ENCODE data around the gene RSRC1.
"Not testable (repeated sequence)": the region's sequence is repeated elsewhere in the genome, so short reads cannot be mapped to it uniquely, and the experiment has no call there.

RSRC1 gene

GRCh38 chr3:158109804-158110657 is at the start of gene RSRC1:
Gene RSRC1 (plus strand): TSS chr3:158110089. CDS start chr3:158122105, 12,016 bp downstream.
- no peaks in the 10 kb centered on the region for H3K9me3 ChIP-seq (ENCODE audit: control insufficient read depth, insufficient read depth, low read length)
- peak within 1 kb of the TSS; percentile 88 for H3K9ac ChIP-seq (ENCODE audit: low read depth, low read length)
- no peaks in the 10 kb centered on the region for H3K36me3 ChIP-seq (ENCODE audit: control insufficient read depth, insufficient read depth, low read length)
- H3K27me3 ChIP-seq (ENCODE audit: control insufficient read depth, insufficient read depth, low read length): peaks cover 47% of the 10 kb centered on the region
- H3K27ac ChIP-seq (ENCODE audit: low read depth, low read length): peak within 1 kb of the TSS; percentile 94
- H3K4me1 ChIP-seq (ENCODE audit: control insufficient read depth, insufficient read depth, low read length): peaks cover 23% of the 10 kb centered on the region
- peak within 1 kb of the TSS; percentile 97 for H3K4me3 ChIP-seq (ENCODE audit: low read depth, low read length)

GRCh38 chr3:158065574-158065973 is 44.3 kb upstream of the RSRC1 start:
- H3K27ac ChIP-seq (ENCODE audit: low read depth, low read length); H3K4me1 ChIP-seq (ENCODE audit: control insufficient read depth, insufficient read depth, low read length); H3K36me3 ChIP-seq (ENCODE audit: control insufficient read depth, insufficient read depth, low read length); H3K9ac ChIP-seq (ENCODE audit: low read depth, low read length); H3K4me3 ChIP-seq (ENCODE audit: low read depth, low read length); H3K9me3 ChIP-seq (ENCODE audit: control insufficient read depth, insufficient read depth, low read length); H3K27me3 ChIP-seq (ENCODE audit: control insufficient read depth, insufficient read depth, low read length): not testable (repeated sequence)

GRCh38 chr3:158072790-158073189 is 37.1 kb upstream of the RSRC1 start:
- no peak overlapping the region for H3K27ac ChIP-seq (ENCODE audit: low read depth, low read length)
- no peaks in the 10 kb centered on the region for H3K4me1 ChIP-seq (ENCODE audit: control insufficient read depth, insufficient read depth, low read length)
- H3K36me3 ChIP-seq (ENCODE audit: control insufficient read depth, insufficient read depth, low read length): no peaks in the 10 kb centered on the region
- no peaks in the 10 kb centered on the region for H3K9me3 ChIP-seq (ENCODE audit: control insufficient read depth, insufficient read depth, low read length)
- H3K27me3 ChIP-seq (ENCODE audit: control insufficient read depth, insufficient read depth, low read length): no peaks in the 10 kb centered on the region
- H3K4me3 ChIP-seq (ENCODE audit: low read depth, low read length): no peak overlapping the region
- H3K9ac ChIP-seq (ENCODE audit: low read depth, low read length): no peak overlapping the region

GRCh38 chr3:158074591-158074990 is 35.3 kb upstream of the RSRC1 start:
- H3K4me3 ChIP-seq (ENCODE audit: low read depth, low read length): no peak overlapping the region
- H3K4me1 ChIP-seq (ENCODE audit: control insufficient read depth, insufficient read depth, low read length): no peaks in the 10 kb centered on the region
- H3K27ac ChIP-seq (ENCODE audit: low read depth, low read length): no peak overlapping the region
- H3K9me3 ChIP-seq (ENCODE audit: control insufficient read depth, insufficient read depth, low read length): no peaks in the 10 kb centered on the region
- H3K9ac ChIP-seq (ENCODE audit: low read depth, low read length): no peak overlapping the region
- no peaks in the 10 kb centered on the region for H3K27me3 ChIP-seq (ENCODE audit: control insufficient read depth, insufficient read depth, low read length)
- no peaks in the 10 kb centered on the region for H3K36me3 ChIP-seq (ENCODE audit: control insufficient read depth, insufficient read depth, low read length)

GRCh38 chr3:158079599-158079998 is 30.3 kb upstream of the RSRC1 start:
- Histone ChIP-seq H3K27me3 (ENCODE audit: control insufficient read depth, insufficient read depth, low read length) (no peaks in the 10 kb centered on the region), H3K27ac (ENCODE audit: low read depth, low read length) (no peak overlapping the region), H3K36me3 (ENCODE audit: control insufficient read depth, insufficient read depth, low read length) (no peaks in the 10 kb centered on the region), H3K4me3 (ENCODE audit: low read depth, low read length) (no peak overlapping the region), H3K4me1 (ENCODE audit: control insufficient read depth, insufficient read depth, low read length) (no peaks in the 10 kb centered on the region), H3K9me3 (ENCODE audit: control insufficient read depth, insufficient read depth, low read length) (no peaks in the 10 kb centered on the region), H3K9ac (ENCODE audit: low read depth, low read length) (no peak overlapping the region)

- no peak overlapping the region for H3K27ac ChIP-seq (ENCODE audit: low read depth, low read length)
- H3K9ac ChIP-seq (ENCODE audit: low read depth, low read length): no peak overlapping the region
- no peaks in the 10 kb centered on the region for H3K9me3 ChIP-seq (ENCODE audit: control insufficient read depth, insufficient read depth, low read length)
- H3K4me3 ChIP-seq (ENCODE audit: low read depth, low read length): no peak overlapping the region
- H3K4me1 ChIP-seq (ENCODE audit: control insufficient read depth, insufficient read depth, low read length): no peaks in the 10 kb centered on the region
- no peaks in the 10 kb centered on the region for H3K36me3 ChIP-seq (ENCODE audit: control insufficient read depth, insufficient read depth, low read length)
- no peaks in the 10 kb centered on the region for H3K27me3 ChIP-seq (ENCODE audit: control insufficient read depth, insufficient read depth, low read length)
Observed at GRCh38 chr3:158084651-158085050, 25.2 kb upstream of the RSRC1 start.

- Histone ChIP-seq H3K4me3 (ENCODE audit: low read depth, low read length) (no peak overlapping the region), H3K4me1 (ENCODE audit: control insufficient read depth, insufficient read depth, low read length) (no peaks in the 10 kb centered on the region), H3K9ac (ENCODE audit: low read depth, low read length) (no peak overlapping the region), H3K27me3 (ENCODE audit: control insufficient read depth, insufficient read depth, low read length) (no peaks in the 10 kb centered on the region), H3K36me3 (ENCODE audit: control insufficient read depth, insufficient read depth, low read length) (no peaks in the 10 kb centered on the region), H3K9me3 (ENCODE audit: control insufficient read depth, insufficient read depth, low read length) (no peaks in the 10 kb centered on the region), H3K27ac (ENCODE audit: low read depth, low read length) (no peak overlapping the region)
Observed at GRCh38 chr3:158085358-158085757, 24.5 kb upstream of the RSRC1 start.

GRCh38 chr3:158085931-158086330 is 24.0 kb upstream of the RSRC1 start:
- no peak overlapping the region for H3K27ac ChIP-seq (ENCODE audit: low read depth, low read length)
- H3K4me3 ChIP-seq (ENCODE audit: low read depth, low read length): no peak overlapping the region
- H3K36me3 ChIP-seq (ENCODE audit: control insufficient read depth, insufficient read depth, low read length): no peaks in the 10 kb centered on the region
- no peaks in the 10 kb centered on the region for H3K4me1 ChIP-seq (ENCODE audit: control insufficient read depth, insufficient read depth, low read length)
- 0 out of 2 replicates have a peak, but pooled peaks cover 3% of the 10 kb centered on the region for H3K27me3 ChIP-seq (ENCODE audit: control insufficient read depth, insufficient read depth, low read length)
- no peaks in the 10 kb centered on the region for H3K9me3 ChIP-seq (ENCODE audit: control insufficient read depth, insufficient read depth, low read length)
- H3K9ac ChIP-seq (ENCODE audit: low read depth, low read length): no peak overlapping the region

GRCh38 chr3:158086361-158086760 is 23.5 kb upstream of the RSRC1 start:
- no peaks in the 10 kb centered on the region for H3K4me1 ChIP-seq (ENCODE audit: control insufficient read depth, insufficient read depth, low read length)
- no peaks in the 10 kb centered on the region for H3K36me3 ChIP-seq (ENCODE audit: control insufficient read depth, insufficient read depth, low read length)
- no peak overlapping the region for H3K4me3 ChIP-seq (ENCODE audit: low read depth, low read length)
- no peaks in the 10 kb centered on the region for H3K9me3 ChIP-seq (ENCODE audit: control insufficient read depth, insufficient read depth, low read length)
- no peak overlapping the region for H3K27ac ChIP-seq (ENCODE audit: low read depth, low read length)
- 0 out of 2 replicates have a peak, but pooled peaks cover 3% of the 10 kb centered on the region for H3K27me3 ChIP-seq (ENCODE audit: control insufficient read depth, insufficient read depth, low read length)
- H3K9ac ChIP-seq (ENCODE audit: low read depth, low read length): no peak overlapping the region

GRCh38 chr3:158086776-158087175 is 23.1 kb upstream of the RSRC1 start:
- H3K27ac ChIP-seq (ENCODE audit: low read depth, low read length): no peak overlapping the region
- peaks cover 5% of the 10 kb centered on the region; the same call in 1 of the 2 replicates for H3K27me3 ChIP-seq (ENCODE audit: control insufficient read depth, insufficient read depth, low read length)
- no peak overlapping the region for H3K9ac ChIP-seq (ENCODE audit: low read depth, low read length)
- H3K9me3 ChIP-seq (ENCODE audit: control insufficient read depth, insufficient read depth, low read length): no peaks in the 10 kb centered on the region
- H3K4me1 ChIP-seq (ENCODE audit: control insufficient read depth, insufficient read depth, low read length): no peaks in the 10 kb centered on the region
- H3K36me3 ChIP-seq (ENCODE audit: control insufficient read depth, insufficient read depth, low read length): no peaks in the 10 kb centered on the region
- H3K4me3 ChIP-seq (ENCODE audit: low read depth, low read length): no peak overlapping the region

- H3K36me3 ChIP-seq (ENCODE audit: control insufficient read depth, insufficient read depth, low read length): no peaks in the 10 kb centered on the region
- peaks cover 53% of the 10 kb centered on the region for H3K27me3 ChIP-seq (ENCODE audit: control insufficient read depth, insufficient read depth, low read length)
- peaks cover 7% of the 10 kb centered on the region for H3K4me1 ChIP-seq (ENCODE audit: control insufficient read depth, insufficient read depth, low read length)
- no peak overlapping the region for H3K27ac ChIP-seq (ENCODE audit: low read depth, low read length)
- H3K9me3 ChIP-seq (ENCODE audit: control insufficient read depth, insufficient read depth, low read length): no peaks in the 10 kb centered on the region
- H3K4me3 ChIP-seq (ENCODE audit: low read depth, low read length): no peak overlapping the region
- no peak overlapping the region for H3K9ac ChIP-seq (ENCODE audit: low read depth, low read length)
Observed at GRCh38 chr3:158091531-158091930, 18.4 kb upstream of the RSRC1 start.
